Activated gamma-delta T cell treated with Interleukin-2 at 50 U/mL for 16 hours (primary cell): ENCODE results near the gene FOLH1.
"Not testable (repeated sequence)": the region's sequence is repeated elsewhere in the genome, so short reads cannot be mapped to it uniquely, and the experiment has no call there.

Source experiments
- DNase-seq: peaks from one replicate; pipeline ENCODE4 v3.0.0-alpha.2; 2020

FOLH1 gene

GRCh38 chr11:49175378-49175777 lies 33.0 kb downstream of the FOLH1 start:
- DNase-seq, result not testable (repeated sequence)

DNA sequence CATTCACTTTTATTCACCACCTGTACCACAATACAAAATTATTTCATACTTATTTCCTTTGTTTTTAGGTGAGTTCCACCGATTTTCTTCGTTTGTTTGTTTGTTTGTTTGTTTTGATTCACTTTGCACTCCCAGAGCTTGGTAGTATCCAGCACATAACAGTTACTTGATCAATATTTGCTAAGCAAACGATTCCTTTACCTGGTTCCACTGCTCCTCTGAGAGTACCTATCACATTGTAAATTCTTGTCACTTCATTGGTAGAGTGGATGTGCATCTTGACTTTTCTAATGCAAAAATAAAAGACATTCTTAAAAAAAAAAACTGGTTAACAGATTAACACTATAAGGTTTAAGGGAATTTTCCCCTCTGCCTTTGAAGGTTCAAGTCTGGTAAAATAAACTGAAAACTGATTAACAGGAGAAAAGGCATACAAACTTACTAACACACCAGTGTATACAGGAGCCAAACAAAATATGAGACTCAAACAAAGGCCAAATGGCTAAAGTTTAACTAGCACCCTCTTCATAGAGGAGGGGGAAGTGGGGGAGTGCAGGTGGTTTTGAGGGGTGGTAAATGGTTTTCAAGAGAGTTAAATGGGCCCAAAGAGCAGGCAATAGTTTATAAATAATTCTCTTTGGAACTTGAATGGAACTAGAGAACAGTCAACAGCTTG lies 33.6 kb downstream of the FOLH1 start:
- DNase-seq, result not testable (repeated sequence)

- DNase-seq, result not testable (repeated sequence)
Observed at GRCh38 chr11:49171613-49172012, 36.8 kb downstream of the FOLH1 start.

DNA sequence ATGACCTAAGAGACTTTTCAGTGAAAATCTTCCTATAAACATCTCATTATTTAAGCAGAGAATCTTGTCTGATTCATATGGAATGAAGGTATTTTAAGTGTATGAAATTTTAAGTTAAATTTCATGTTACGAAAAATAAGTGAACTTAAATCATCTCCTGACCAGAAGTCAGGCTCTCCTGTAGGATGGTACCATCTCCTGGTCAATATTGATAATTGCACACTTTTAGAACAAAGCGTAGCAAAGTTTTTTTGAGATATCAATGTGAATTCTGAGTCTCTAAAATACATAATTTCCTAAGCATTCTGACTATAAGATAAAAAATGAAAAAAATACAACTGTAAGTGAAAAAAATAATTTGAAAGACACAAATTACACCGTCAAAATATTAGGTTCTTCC lies 38.8 kb downstream of the FOLH1 start:
- not testable (repeated sequence) for DNase-seq

DNA sequence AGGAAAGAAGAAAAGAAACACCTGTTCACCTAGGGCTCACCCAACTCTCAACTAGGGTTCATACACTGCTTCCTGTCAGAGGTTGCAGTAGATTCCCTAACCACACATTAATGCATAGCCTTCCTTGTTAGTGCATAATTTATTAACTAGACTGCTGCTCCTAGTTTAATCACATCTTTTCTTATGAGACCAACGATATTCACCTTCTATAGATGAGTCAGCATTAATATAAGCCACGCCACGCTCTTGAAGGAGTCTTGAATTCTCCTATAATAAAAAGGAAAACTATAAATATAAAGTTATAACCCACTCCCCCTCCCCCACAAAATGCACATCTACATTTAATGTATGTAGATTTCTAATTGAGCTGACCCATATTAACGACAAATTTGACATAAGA lies 39.4 kb downstream of the FOLH1 start:
- not testable (repeated sequence) for DNase-seq

DNA sequence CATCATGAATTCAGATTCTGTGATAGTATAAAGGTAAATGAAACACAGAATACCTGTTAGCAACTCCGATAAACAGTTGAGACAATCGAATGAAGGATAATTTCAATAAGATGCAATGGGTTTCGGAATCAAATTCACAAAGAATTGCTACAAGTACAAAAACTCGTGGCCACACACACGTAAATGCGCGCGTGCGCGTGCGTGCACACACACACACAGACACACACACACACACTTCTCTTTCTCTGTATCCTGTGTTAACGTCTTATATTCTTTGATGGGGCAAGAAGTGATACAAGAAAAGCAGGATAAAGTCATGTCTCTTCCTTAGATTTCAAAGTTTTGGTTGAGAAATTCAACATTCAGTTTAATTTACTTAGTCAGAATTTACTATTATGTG lies 57.2 kb downstream of the FOLH1 start:
- no peak for DNase-seq

GRCh38 chr11:49102356-49102755 lies 106.0 kb downstream of the FOLH1 start:
- DNase-seq, result not testable (repeated sequence)
